NCI-H82 treated with DMSO at 0.1 percent for 48 hours (cell line): ENCODE measurements around the gene ARHGEF28.
A peak's percentile ranks its signal among the peaks of the same experiment; 100 is the strongest.

Source experiments
- DNase-seq: peaks from one replicate; lab custom pipeline; 2025; ENCODE audit not compliant: unreplicated experiment; lab: John Stamatoyannopoulos, UW

The ARHGEF28 gene

GRCh38 chr5:73896668-73897067 lies 270.7 kb downstream of the ARHGEF28 start:
- no peak for DNase-seq

- no peak for DNase-seq
These were observed 271.9 kb downstream of the ARHGEF28 start for GRCh38 chr5:73897893-73898292.

GRCh38 chr5:73899055-73899454 lies 273.1 kb downstream of the ARHGEF28 start:
- DNase-seq = no peak

- no peak for DNase-seq
These were observed 273.9 kb downstream of the ARHGEF28 start for GRCh38 chr5:73899916-73900315.

GRCh38 chr5:73900566-73900965 lies 274.6 kb downstream of the ARHGEF28 start:
- DNase-seq = no peak

GRCh38 chr5:73901043-73901442 lies 275.0 kb downstream of the ARHGEF28 start:
- no peak for DNase-seq

GRCh38 chr5:73901455-73901854 lies 275.5 kb downstream of the ARHGEF28 start:
- DNase-seq = no peak

- DNase-seq = peak; percentile 52
These were observed 276.5 kb downstream of the ARHGEF28 start for GRCh38 chr5:73902327-73903051.

GRCh38 chr5:73903169-73903568 lies 277.2 kb downstream of the ARHGEF28 start:
- DNase-seq = no peak

GRCh38 chr5:73906277-73906676 lies 280.3 kb downstream of the ARHGEF28 start:
- DNase-seq = no peak

- no peak for DNase-seq
These were observed 281.2 kb downstream of the ARHGEF28 start for GRCh38 chr5:73907164-73907563.

GRCh38 chr5:73908395-73908794 lies 282.4 kb downstream of the ARHGEF28 start:
- no peak for DNase-seq

- DNase-seq = no peak
These were observed 282.9 kb downstream of the ARHGEF28 start for GRCh38 chr5:73908846-73909245.

- no peak for DNase-seq
These were observed 283.5 kb downstream of the ARHGEF28 start for GRCh38 chr5:73909474-73909873.

GRCh38 chr5:73911761-73912393 lies 285.9 kb downstream of the ARHGEF28 start:
- peak; percentile 62 for DNase-seq

GRCh38 chr5:73912821-73913271 lies 286.9 kb downstream of the ARHGEF28 start:
- DNase-seq = no peak

- DNase-seq = no peak
These were observed 288.0 kb downstream of the ARHGEF28 start for GRCh38 chr5:73913971-73914370.

GRCh38 chr5:73915345-73915744 lies 289.3 kb downstream of the ARHGEF28 start:
- no peak for DNase-seq

GRCh38 chr5:73917433-73917832 lies 291.4 kb downstream of the ARHGEF28 start:
- DNase-seq = no peak

GRCh38 chr5:73917891-73918290 lies 291.9 kb downstream of the ARHGEF28 start:
- DNase-seq = no peak

GRCh38 chr5:73918791-73919221 lies 292.8 kb downstream of the ARHGEF28 start:
- no peak for DNase-seq

- DNase-seq = no peak
These were observed 295.7 kb downstream of the ARHGEF28 start for GRCh38 chr5:73921741-73922140.

- DNase-seq = no peak
These were observed 296.2 kb downstream of the ARHGEF28 start for GRCh38 chr5:73922224-73922623.
